ENCODE measurements around the gene RPLP2. TPM values are rescaled to one million over a fixed set of nuclear protein-coding genes. Genes with fewer than 3 reads are reported as not detected.

The RPLP2 gene
- total RNA-seq, 2 experiments from 2014 or later = 2,941 to 2,963 TPM

DNA sequence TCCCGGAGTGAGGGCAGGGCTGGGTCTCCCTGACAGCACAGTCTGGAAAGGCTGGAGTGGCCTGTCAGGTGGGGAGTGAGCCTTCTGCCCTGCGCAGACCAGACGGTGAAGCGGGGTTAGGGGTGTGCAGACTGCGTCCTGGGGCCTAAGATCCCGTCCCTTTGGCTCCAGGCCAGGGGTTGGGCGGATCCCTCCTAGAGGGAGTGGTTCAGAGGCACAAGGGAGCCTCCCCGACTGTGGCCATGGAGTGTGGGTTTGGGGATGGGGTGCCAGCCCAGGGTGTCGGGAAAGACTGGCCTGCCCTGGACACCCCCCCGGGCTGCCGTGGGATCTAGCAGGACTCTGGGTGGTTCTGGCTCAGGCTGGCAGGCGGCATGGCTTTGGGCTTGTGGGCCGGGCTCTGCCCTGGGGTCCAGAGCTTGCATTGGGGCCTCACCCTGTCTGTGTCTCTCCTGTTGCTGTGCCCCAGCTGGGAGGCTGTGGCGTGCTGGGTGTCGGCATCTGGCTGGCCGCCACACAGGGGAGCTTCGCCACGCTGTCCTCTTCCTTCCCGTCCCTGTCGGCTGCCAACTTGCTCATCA, 52.4 kb downstream of the RPLP2 start:
- POLR2A ChIA-PET = no interaction called here
- no peak for DNase-seq
- Mint-ChIP-seq H3K36me3 (no peaks in the 10 kb centered on the region), H3K27me3 (no peaks in the 10 kb centered on the region), H3K4me3 (no peak overlapping the region), H3K27ac (no peak overlapping the region), H3K4me1 (ENCODE audit: low read depth) (no peaks in the 10 kb centered on the region), H3K9me3 (no peaks in the 10 kb centered on the region)
- CTCF ChIA-PET = no interaction called here
- intact Hi-C loops (cut with micrococcal nuclease) = no loop called here

Other genes starting within 250 kb of the RPLP2 start
- 1 to 10 TPM; 3.1 to 3.9 TPM for gene LMNTD2, start 249.2 kb upstream of the RPLP2 start, total RNA-seq
- 10 to 100 TPM; 18.8 to 21.9 TPM for gene RASSF7, start 249.0 kb upstream of the RPLP2 start, total RNA-seq
- gene PHRF1, start 233.5 kb upstream of the RPLP2 start, total RNA-seq = 10 to 100 TPM; 32.4 to 33.5 TPM
- gene IRF7, start 194.0 kb upstream of the RPLP2 start, total RNA-seq = 10 to 100 TPM; 79.9 to 80.7 TPM
- not detected for gene CDHR5, start 185.0 kb upstream of the RPLP2 start, total RNA-seq
- gene SCT, start 182.8 kb upstream of the RPLP2 start, total RNA-seq = not detected
- gene DRD4, start 172.7 kb upstream of the RPLP2 start, total RNA-seq = under 1 TPM; 0.21 to 0.39 TPM
- 10 to 100 TPM; 41.5 to 50.5 TPM for gene DEAF1, start 114.7 kb upstream of the RPLP2 start, total RNA-seq
- 1 to 10 TPM; 9.5 to 9.8 TPM for gene TMEM80, start 114.2 kb upstream of the RPLP2 start, total RNA-seq
- 10 to 100 TPM; 12.4 to 12.6 TPM for gene EPS8L2, start 103.7 kb upstream of the RPLP2 start, total RNA-seq
- gene TALDO1, start 62.5 kb upstream of the RPLP2 start, total RNA-seq = 100 to 1,000 TPM; 284 to 296 TPM
- gene GATD1, start 32.5 kb upstream of the RPLP2 start, total RNA-seq = 10 to 100 TPM; 36.6 to 39.1 TPM
- gene CEND1, start 19.9 kb upstream of the RPLP2 start, total RNA-seq = 1 to 10 TPM in 1 of 2 experiments, under 1 TPM in 1; 0.68 to 1.1 TPM
- gene SLC25A22, start 11.7 kb upstream of the RPLP2 start, total RNA-seq = 10 to 100 TPM; 28.4 to 32.2 TPM
- 10 to 100 TPM; 28.3 to 32.1 TPM for gene PIDD1, start 4.7 kb upstream of the RPLP2 start, total RNA-seq
- gene PNPLA2, start 8.9 kb downstream of the RPLP2 start, total RNA-seq = 10 to 100 TPM; 33.2 to 35.0 TPM
- gene CRACR2B, start 18.0 kb downstream of the RPLP2 start, total RNA-seq = 1 to 10 TPM; 1.8 to 2.3 TPM
- 10 to 100 TPM; 40.2 to 40.9 TPM for gene CD151, start 23.0 kb downstream of the RPLP2 start, total RNA-seq
- gene POLR2L, start 32.6 kb downstream of the RPLP2 start, total RNA-seq = 10 to 100 TPM; 70.4 to 74.0 TPM
- gene TSPAN4, start 32.9 kb downstream of the RPLP2 start, total RNA-seq = 1 to 10 TPM; 5.2 to 5.3 TPM
- 10 to 100 TPM; 61.5 to 61.6 TPM for gene CHID1, start 100.8 kb downstream of the RPLP2 start, total RNA-seq
- 10 to 100 TPM; 42.8 to 44.1 TPM for gene AP2A2, start 115.9 kb downstream of the RPLP2 start, total RNA-seq
- not detected for gene MUC6, start 226.8 kb downstream of the RPLP2 start, total RNA-seq

Measured in activated CD4-positive, alpha-beta memory T cell treated with anti-CD3 and anti-CD28 coated beads for 36 hours (primary cell).